SK-N-SH (cell line): ENCODE measurements around the gene SNTG2. TPM values are rescaled to one million over a fixed set of nuclear protein-coding genes. Genes with fewer than 3 reads are reported as not detected.

Source experiments
- CTCF ChIA-PET: fragments of 300-600, 350-600 bp; formaldehyde crosslinking; extraction: SDS; loops from one replicate; lab custom pipeline; 2021; lab: Yijun Ruan, JAX
- POLR2A ChIA-PET: fragments of 350-600 bp; sonication (Branson Sonifier 250); formaldehyde crosslinking; extraction: SDS; loops from one replicate; lab custom pipeline; 2020; ENCODE audit warnings: antibody characterized with exemption, inconsistent platforms; lab: Yijun Ruan, JAX
- DNase-seq: peaks from one replicate; pipeline ENCODE4 v3.0.0; 2012
- H2AFZ ChIP-seq: fragments of 200-600 bp; sonication (generic); 2 replicates; pipeline ENCODE4 v1.8.1; 2016; ENCODE audit warnings: antibody characterized with exemption, mild to moderate bottlenecking, low read depth
- H3F3A ChIP-seq: fragments of 200-600 bp; sonication (generic); replicated peaks from 2 replicates; pipeline ENCODE3; 2016; ENCODE audit warnings: antibody characterized with exemption, mild to moderate bottlenecking; ENCODE audit not compliant: insufficient read depth
- H3K27ac ChIP-seq, 2 experiments: fragments of 200-500 bp in 1 of 2; fragments of 200-600 bp in 1 of 2; sonication (Bioruptor generic) in 1 of 2; sonication (generic), shearing (Covaris generic) in 1 of 2; 2 replicates each; pipeline versions ENCODE4 v1.5.1 to v1.6.1; 2014 to 2016; ENCODE audit warnings: low read depth in 2 of 2, inconsistent platforms in 1 of 2, low read length in 1 of 2, mild to moderate bottlenecking in 1 of 2, mixed read lengths in 1 of 2
- H3K27me3 ChIP-seq: fragments of 200-600 bp; sonication (generic), shearing (Covaris generic); 2 replicates; pipeline ENCODE4 v1.6.1; 2016; ENCODE audit warnings: mixed run types; ENCODE audit not compliant: insufficient read depth
- H3K36me3 ChIP-seq, 2 experiments: fragments of 200-500 bp in 1 of 2; fragments of 200-600 bp in 1 of 2; sonication (Bioruptor generic) in 1 of 2; sonication (generic) in 1 of 2; replicated peaks in 1 of 2; 2 replicates each; pipeline versions ENCODE3 to v1.5.1; 2014 to 2016; ENCODE audit warnings: low read length in 1 of 2, mild to moderate bottlenecking in 1 of 2; ENCODE audit not compliant: insufficient read depth in 2 of 2, control insufficient read depth in 1 of 2
- H3K4me1 ChIP-seq, 2 experiments: fragments of 200-500 bp in 1 of 2; fragments of 200-600 bp in 1 of 2; sonication (Bioruptor generic) in 1 of 2; sonication (generic), shearing (Covaris generic) in 1 of 2; 2 replicates each; pipeline versions ENCODE4 v1.5.1 to v1.6.1; 2014 to 2016; ENCODE audit warnings: low read depth in 1 of 2, low read length in 1 of 2, mixed run types in 1 of 2; ENCODE audit not compliant: insufficient read depth in 2 of 2, control insufficient read depth in 1 of 2
- H3K4me2 ChIP-seq: fragments of 200-600 bp; sonication (generic), shearing (Covaris generic); 2 replicates; pipeline ENCODE4 v1.6.1; 2017; ENCODE audit warnings: mixed run types
- H3K4me3 ChIP-seq, 2 experiments: fragments of 200-500 bp in 1 of 2; fragments of 200-600 bp in 1 of 2; sonication (Bioruptor generic) in 1 of 2; sonication (generic), shearing (Covaris generic) in 1 of 2; 2 replicates each; pipeline versions ENCODE4 v1.5.1 to v1.8.1; 2014 to 2016; ENCODE audit warnings: low read depth in 2 of 2, inconsistent platforms in 1 of 2, low read length in 1 of 2, mild to moderate bottlenecking in 1 of 2, mixed read lengths in 1 of 2, moderate library complexity in 1 of 2
- H3K79me2 ChIP-seq: fragments of 200-600 bp; sonication (generic); 2 replicates; pipeline ENCODE4 v1.8.1; 2017; ENCODE audit warnings: mild to moderate bottlenecking; ENCODE audit not compliant: insufficient read depth
- H3K9ac ChIP-seq: fragments of 200-600 bp; sonication (generic); 2 replicates; pipeline ENCODE4 v1.6.1; 2017; ENCODE audit warnings: mixed run types
- H3K9me2 ChIP-seq: fragments of 200-600 bp; sonication (generic); 2 replicates; pipeline ENCODE4 v1.6.1; 2017; ENCODE audit warnings: mixed run types
- H3K9me3 ChIP-seq: fragments of 200-600 bp; sonication (generic); 2 replicates; pipeline ENCODE4 v1.6.1; 2017; ENCODE audit warnings: mixed run types, mild to moderate bottlenecking, moderate library complexity
- H4K20me1 ChIP-seq: fragments of 200-600 bp; sonication (generic); 2 replicates; pipeline ENCODE4 v1.6.1; 2017; ENCODE audit warnings: mild to moderate bottlenecking, mixed run types; ENCODE audit not compliant: insufficient read depth
- ELF1 ChIP-seq: IDR thresholded peaks from 2 replicates; pipeline ENCODE4 v1.4.0; 2012
- EZH2phosphoT487 ChIP-seq: fragments of 200-600 bp; sonication (generic); IDR thresholded peaks from 2 replicates; pipeline ENCODE4 v1.6.1; 2017; ENCODE audit warnings: low read depth, mixed run types, mild to moderate bottlenecking, antibody characterized with exemption, moderate library complexity, borderline replicate concordance
- FOXJ3 ChIP-seq: sonication (generic); formaldehyde crosslinking; IDR thresholded peaks from 2 replicates; pipeline ENCODE4 v1.5.1; 2020; ENCODE audit warnings: mild to moderate bottlenecking, missing genetic modification reagents
- GABPA ChIP-seq: IDR thresholded peaks from 2 replicates; pipeline ENCODE4 v1.4.0; 2012; ENCODE audit warnings: low read depth, mild to moderate bottlenecking
- GATA2 ChIP-seq: sonication (generic); formaldehyde crosslinking; IDR thresholded peaks from 2 replicates; pipeline ENCODE4 v1.5.0; 2020; ENCODE audit warnings: mild to moderate bottlenecking, missing genetic modification reagents
- IRF3 ChIP-seq: fragments of 150-350 bp; IDR thresholded peaks from 2 replicates; pipeline ENCODE4 v1.6.1; 2016; ENCODE audit warnings: mild to moderate bottlenecking, low read depth, low read length
- MEF2A ChIP-seq: IDR thresholded peaks from 2 replicates; pipeline ENCODE4 v1.4.0; 2012; ENCODE audit warnings: low read depth, borderline replicate concordance
- MXI1 ChIP-seq: IDR thresholded peaks from 2 replicates; pipeline ENCODE4 v1.6.1; 2012; ENCODE audit warnings: mild to moderate bottlenecking, low read depth, low read length, improper control_type of control experiment
- NFIC ChIP-seq: IDR thresholded peaks from 2 replicates; pipeline ENCODE4 v1.4.0; 2012; ENCODE audit warnings: borderline replicate concordance
- PBX3 ChIP-seq: IDR thresholded peaks from 2 replicates; pipeline ENCODE4; 2012
- POLR2AphosphoS5 ChIP-seq: IDR thresholded peaks from 2 replicates; pipeline ENCODE4 v1.6.1; 2012; ENCODE audit warnings: low read depth, low read length
- RAD21 ChIP-seq: IDR thresholded peaks from 2 replicates; pipeline ENCODE4 v1.6.1; 2012; ENCODE audit warnings: mild to moderate bottlenecking, low read length
- RCOR1 ChIP-seq: fragments of 150-350 bp; IDR thresholded peaks from 2 replicates; pipeline ENCODE4 v1.6.1; 2017; ENCODE audit warnings: antibody characterized with exemption, low read length
- SIN3A ChIP-seq: IDR thresholded peaks from 2 replicates; pipeline ENCODE4 v1.6.1; 2012; ENCODE audit warnings: low read depth, mild to moderate bottlenecking, low read length, moderate library complexity, borderline replicate concordance
- SMC3 ChIP-seq: IDR thresholded peaks from 2 replicates; pipeline ENCODE4 v1.6.1; 2012; ENCODE audit warnings: low read depth, low read length, improper control_type of control experiment
- TAF1 ChIP-seq: IDR thresholded peaks from 2 replicates; pipeline ENCODE4 v1.6.1; 2012; ENCODE audit warnings: low read depth, mild to moderate bottlenecking, low read length, moderate library complexity, borderline replicate concordance
- TEAD4 ChIP-seq: IDR thresholded peaks from 2 replicates; pipeline ENCODE4 v1.4.0; 2012; ENCODE audit warnings: mild to moderate bottlenecking, borderline replicate concordance; ENCODE audit not compliant: insufficient read depth
- USF1 ChIP-seq: IDR thresholded peaks from 2 replicates; pipeline ENCODE4 v1.4.0; 2012; ENCODE audit warnings: low read depth, borderline replicate concordance
- USF2 ChIP-seq: fragments of 150-350 bp; IDR thresholded peaks from 2 replicates; pipeline ENCODE4 v1.6.1; 2017; ENCODE audit warnings: antibody characterized with exemption, low read length, low read depth, borderline replicate concordance
- YY1 ChIP-seq: IDR thresholded peaks from 2 replicates; pipeline ENCODE4 v1.4.0; 2012; ENCODE audit warnings: low read depth, mild to moderate bottlenecking
- ZBTB33 ChIP-seq: IDR thresholded peaks from 2 replicates; pipeline ENCODE4 v1.4.0; 2012; ENCODE audit warnings: low read depth, borderline replicate concordance
- WGBS: methylation state at CpG from one replicate; pipeline ENCODE4 v1.1.6; 2017; ENCODE audit warnings: low lambda C conversion rate; 5-methylcytosine and 5-hydroxymethylcytosine counted together
- polyA plus RNA-seq, 3 experiments: library from polyadenylated mRNA; depleted of rRNA; stranded (reverse); fragments of >200 nt; gene quantifications; 2 replicates each; pipeline ENCODE4 v1.2.3, GENCODE V29; 2012

SNTG2 gene
- polyA plus RNA-seq, 1 of the 3 experiments (the other 2 are of a cell fraction): not detected

- H4K20me1 ChIP-seq: no peaks in the 10 kb centered on the region
- H3K4me1 ChIP-seq: no peaks in the 10 kb centered on the region
- no peak overlapping the region for H3K9ac ChIP-seq
- no peak overlapping the region for H2AFZ ChIP-seq
- H3K4me2 ChIP-seq: no peak overlapping the region
- no peak overlapping the region for H3K27ac ChIP-seq
- H3K9me3 ChIP-seq: no peaks in the 10 kb centered on the region; the same call in 1 of the 2 replicates
- POLR2A ChIA-PET: no interaction called here
- no peaks in the 10 kb centered on the region for H3K9me2 ChIP-seq
- DNase-seq: no peak
- TF ChIP-seq FOXJ3 (CRISPR knock-in tag) (no peak), TEAD4 (no peak), ZBTB33 (no peak), TAF1 (no peak), YY1 (no peak), USF1 (no peak), POLR2AphosphoS5 (no peak)
- CTCF ChIA-PET: no interaction called here
- no peaks in the 10 kb centered on the region for H3K27me3 ChIP-seq
- H3K79me2 ChIP-seq: no peaks in the 10 kb centered on the region
- WGBS: 28% methylated on average over 16 of the region's 17 CpGs
- no peak overlapping the region for H3K4me3 ChIP-seq
- H3F3A ChIP-seq: no peaks in the 10 kb centered on the region
- H3K36me3 ChIP-seq: no peaks in the 10 kb centered on the region
Observed at GRCh38 chr2:1378456-1379150, 428.0 kb downstream of the SNTG2 start.

- H3K9ac ChIP-seq: no peak overlapping the region
- H4K20me1 ChIP-seq: no peaks in the 10 kb centered on the region
- H3F3A ChIP-seq: no peaks in the 10 kb centered on the region
- ChIA-PET CTCF (interaction anchor here (0.6 to 1.4 kb wide), 2 partner anchors 15 to 169 kb away, joined by 3 to 4 read pairs; no protein-coding TSS in a partner anchor), POLR2A (no interaction called here)
- no peak overlapping the region for H3K4me2 ChIP-seq
- no peaks in the 10 kb centered on the region for H3K79me2 ChIP-seq
- H3K4me1 ChIP-seq: no peaks in the 10 kb centered on the region
- H3K4me3 ChIP-seq: no peak overlapping the region
- WGBS: 35% methylated on average over 3 of the region's 3 CpGs
- no peaks in the 10 kb centered on the region for H3K9me2 ChIP-seq
- H2AFZ ChIP-seq: no peak overlapping the region
- no peak for DNase-seq
- no peaks in the 10 kb centered on the region for H3K9me3 ChIP-seq
- H3K27me3 ChIP-seq: no peaks in the 10 kb centered on the region
- no peak overlapping the region for H3K27ac ChIP-seq
- no peaks in the 10 kb centered on the region for H3K36me3 ChIP-seq
- TF ChIP-seq TAF1: no peak
- TF ChIP-seq RCOR1: no peak
- TF ChIP-seq SMC3: no peak
- no peak for TF ChIP-seq SIN3A
- no peak for TF ChIP-seq RAD21
- no peak for TF ChIP-seq USF2
- no peak for TF ChIP-seq MXI1
- no peak for TF ChIP-seq ELF1
- no peak for TF ChIP-seq GABPA
- no peak for TF ChIP-seq MEF2A
- TF ChIP-seq NFIC: no peak
- no peak for TF ChIP-seq IRF3
- TF ChIP-seq PBX3: no peak
- TF ChIP-seq GATA2 (CRISPR knock-in tag): no peak
- no peak for TF ChIP-seq EZH2phosphoT487
Observed at GRCh38 chr2:1381644-1382043, 431.0 kb downstream of the SNTG2 start.
